SIG-M5 treated with dmso at 0.1 percent for 504 hours (cell line): ENCODE measurements around the gene GJD4.

Experiments used
- DNase-seq: peaks from one replicate; lab custom pipeline; 2025; ENCODE audit not compliant: unreplicated experiment; lab: John Stamatoyannopoulos, UW

GJD4 gene, protein sequence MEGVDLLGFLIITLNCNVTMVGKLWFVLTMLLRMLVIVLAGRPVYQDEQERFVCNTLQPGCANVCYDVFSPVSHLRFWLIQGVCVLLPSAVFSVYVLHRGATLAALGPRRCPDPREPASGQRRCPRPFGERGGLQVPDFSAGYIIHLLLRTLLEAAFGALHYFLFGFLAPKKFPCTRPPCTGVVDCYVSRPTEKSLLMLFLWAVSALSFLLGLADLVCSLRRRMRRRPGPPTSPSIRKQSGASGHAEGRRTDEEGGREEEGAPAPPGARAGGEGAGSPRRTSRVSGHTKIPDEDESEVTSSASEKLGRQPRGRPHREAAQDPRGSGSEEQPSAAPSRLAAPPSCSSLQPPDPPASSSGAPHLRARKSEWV

DNA sequence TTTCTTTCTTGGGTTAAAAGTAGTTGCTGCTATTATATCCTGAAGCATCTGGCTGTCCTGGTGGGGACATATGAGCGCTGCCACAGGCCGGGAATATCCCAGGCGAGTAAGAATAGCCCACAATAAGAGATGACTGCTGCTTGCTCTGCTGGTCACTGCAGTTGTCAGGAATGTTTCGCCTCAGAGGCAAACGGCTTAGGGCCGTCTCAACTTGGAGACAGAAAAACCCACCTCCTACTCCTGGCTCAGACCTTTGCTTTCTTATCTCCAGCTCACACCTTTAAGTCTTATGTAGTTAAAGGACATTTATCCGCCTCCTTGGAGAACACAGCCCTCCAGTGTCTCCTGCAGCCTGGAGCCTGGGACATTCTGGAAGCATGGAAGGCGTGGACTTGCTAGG is at the start of gene GJD4:
GJD4 (plus strand) TSS at position 151 of the 400 bp plus-strand sequence; CDS start at position 378, 227 bp downstream.
- no peak for DNase-seq

DNA sequence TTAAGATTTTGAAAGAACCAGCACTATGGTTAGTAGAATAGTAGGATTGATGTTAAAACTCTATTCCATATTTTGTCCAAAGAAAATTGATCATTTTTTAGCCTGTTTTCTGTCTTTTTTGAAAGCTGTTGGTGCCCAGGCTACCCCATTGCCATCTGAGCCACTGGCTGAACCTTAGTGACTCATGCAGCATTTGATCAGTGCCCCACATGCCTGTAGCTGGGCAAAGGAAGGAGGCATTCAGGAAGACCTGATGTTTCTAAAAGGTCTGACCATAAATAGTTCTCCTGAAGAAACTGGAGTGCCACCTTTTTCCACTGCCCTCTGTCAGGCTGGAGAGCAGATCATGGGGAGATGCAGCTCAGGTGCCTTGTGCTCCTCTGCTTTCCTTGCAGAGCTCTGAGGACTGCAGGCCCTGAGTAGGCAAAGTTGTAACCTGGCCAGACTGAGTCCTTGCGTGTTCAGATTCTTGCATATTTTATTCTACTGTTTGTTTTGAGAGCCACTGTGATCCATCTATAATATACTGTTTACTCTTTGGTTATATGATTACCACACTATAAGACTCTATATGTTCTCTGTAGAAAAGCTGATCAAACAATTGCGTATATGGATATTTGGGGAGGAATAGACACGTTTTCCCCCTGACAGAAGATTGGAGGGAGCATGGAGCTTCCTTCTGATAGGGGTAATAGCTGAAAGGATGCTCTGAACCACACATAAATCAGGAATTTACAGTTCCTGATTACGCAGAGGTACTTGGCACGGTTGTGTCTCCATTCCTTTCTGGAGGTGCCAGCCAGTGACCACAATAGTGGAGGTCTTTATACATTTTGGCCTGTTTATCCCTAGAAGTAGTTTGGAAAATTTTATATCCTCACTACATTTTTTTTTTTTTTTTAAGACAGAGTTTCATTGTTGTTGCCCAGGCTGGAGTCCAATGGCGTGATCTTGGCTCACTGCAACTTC is 48.9 kb upstream of the GJD4 start:
- no peak for DNase-seq

DNA sequence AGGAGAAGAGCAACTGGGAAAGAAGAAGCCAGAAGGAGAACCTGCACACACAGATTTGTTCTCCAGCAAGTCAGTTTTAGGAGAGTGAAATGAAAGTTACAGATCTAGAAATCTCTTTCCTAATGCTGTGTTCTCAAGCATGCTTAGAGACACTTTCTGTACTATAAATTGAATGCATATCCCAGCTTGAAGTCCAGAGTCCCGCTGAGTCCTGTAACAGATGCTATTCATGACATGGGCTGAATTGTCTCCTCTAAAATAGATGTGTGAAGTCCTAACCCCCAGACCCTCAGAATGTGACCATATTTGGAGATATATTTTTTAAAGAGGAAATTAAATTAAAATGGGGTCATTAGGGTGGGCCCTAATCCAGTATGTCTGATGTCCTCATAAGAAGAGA is 46.9 kb upstream of the GJD4 start:
- DNase-seq, result no peak

DNA sequence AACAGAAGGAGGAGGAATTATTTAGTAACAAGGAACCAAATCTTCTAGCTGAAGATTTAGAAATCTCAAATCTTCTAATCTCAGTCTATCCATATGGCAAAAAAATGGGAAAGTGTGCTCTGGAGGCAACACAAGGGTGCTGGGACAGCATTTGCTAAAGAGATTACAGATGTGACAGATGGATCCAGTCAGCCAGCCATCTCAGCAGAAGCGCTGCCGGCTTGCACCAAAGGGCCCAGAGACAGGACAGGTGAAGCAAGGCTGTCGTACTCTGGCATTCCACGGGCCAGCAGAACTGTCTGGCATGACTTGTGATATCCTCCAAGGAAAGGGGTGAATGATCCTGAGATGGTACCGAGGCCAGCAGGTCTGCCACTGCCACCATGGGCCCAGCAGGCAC is 45.7 kb upstream of the GJD4 start:
- DNase-seq, result no peak

DNA sequence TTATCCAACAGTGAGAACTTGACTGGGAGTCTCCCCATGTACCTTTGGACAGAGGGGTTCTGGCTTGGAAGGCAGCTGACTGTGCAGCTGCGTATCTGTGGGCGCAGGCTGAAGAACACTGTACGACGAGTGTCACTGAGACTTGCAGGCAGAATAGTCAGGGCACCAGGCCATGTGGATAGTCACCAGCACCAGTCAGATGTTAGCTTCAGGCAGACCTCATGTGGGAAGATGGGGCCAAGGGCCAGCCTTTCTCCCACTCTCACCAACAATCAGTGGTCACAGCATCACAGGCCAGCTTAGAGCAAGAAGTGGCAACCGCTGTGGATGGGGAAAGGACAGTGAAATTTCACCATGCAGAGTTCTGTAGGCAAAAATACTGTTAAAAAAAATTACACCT is 43.4 kb upstream of the GJD4 start:
- no peak for DNase-seq

DNA sequence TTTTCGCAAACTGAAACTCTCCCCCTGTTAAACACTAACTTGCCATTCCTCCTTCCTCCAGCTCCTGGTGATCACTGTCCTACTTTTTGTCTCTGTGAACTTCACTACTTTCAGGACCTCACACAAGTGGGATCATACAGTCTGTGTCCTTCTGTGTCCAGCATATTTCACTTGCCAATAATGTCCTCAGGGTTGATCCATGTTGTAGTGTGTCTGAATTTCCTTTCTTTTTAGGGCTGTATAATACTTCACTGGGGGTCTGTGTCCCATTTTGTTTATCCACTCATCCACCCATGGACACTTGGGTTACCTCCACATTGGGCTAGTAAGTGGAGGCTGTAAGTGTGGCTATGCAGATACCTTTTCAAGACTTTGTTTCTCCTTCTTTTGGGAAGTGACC is 42.7 kb upstream of the GJD4 start:
- DNase-seq, result no peak

DNA sequence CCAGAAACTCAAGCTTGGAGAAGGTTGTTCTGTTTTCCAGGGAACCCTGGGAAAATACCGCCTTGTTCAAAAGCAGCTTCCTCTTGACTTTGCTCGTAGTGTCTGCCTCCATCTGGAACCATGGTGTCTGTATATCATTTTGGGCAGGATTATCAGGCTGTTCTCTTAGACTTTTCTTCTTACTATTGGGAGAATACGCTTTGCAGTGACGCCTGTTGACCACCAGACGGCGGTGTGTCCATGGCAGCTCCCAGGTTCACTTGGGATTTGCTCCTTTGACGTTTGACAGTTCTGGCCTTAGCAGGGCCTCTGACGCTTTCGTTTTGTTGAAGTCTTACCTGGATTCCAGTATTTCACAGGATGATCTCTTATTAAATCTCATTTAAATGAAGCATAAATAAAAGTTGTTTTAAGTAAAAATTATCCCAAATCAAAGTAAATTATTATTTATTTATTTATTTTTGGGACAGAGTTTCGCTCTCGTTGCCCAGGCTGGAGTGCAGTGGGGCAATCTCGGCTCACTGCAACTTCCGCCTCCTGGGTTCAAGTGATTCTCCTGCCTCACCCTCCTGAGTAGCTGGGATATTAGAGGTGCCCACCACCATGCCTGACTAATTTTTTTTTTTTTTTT is 41.8 kb upstream of the GJD4 start:
- DNase-seq, result peak; percentile 67

DNA sequence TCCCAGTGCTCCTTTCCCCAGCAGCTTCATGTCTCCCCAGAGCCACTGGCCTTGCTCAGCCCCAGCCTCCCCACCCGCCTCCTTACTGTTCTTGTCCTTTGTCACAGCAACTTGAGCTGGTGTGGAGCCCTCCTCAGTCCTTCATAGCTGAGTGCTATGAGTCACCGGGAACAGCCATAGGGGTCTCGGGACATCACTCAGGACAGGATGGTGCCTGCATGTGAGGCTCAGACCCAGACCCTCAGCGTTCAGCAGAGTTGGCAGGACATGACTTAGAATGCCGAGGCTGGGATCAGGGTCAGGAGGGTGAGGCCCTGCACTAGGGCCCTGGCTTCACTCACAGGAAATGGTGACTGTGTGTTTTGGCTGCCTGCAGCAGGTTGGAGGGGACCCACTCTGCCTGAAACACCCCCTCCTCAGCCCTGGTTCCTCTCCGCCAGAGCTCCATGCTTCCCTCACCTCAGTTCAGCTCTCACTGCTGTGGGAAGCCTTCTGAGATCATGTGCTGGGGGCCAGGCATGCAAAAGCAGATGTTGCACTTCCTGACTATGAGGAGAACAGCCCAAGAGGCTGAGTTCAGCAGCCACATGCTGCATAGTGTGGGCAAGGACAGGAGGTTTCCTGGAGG is 40.7 kb upstream of the GJD4 start:
- no peak for DNase-seq

DNA sequence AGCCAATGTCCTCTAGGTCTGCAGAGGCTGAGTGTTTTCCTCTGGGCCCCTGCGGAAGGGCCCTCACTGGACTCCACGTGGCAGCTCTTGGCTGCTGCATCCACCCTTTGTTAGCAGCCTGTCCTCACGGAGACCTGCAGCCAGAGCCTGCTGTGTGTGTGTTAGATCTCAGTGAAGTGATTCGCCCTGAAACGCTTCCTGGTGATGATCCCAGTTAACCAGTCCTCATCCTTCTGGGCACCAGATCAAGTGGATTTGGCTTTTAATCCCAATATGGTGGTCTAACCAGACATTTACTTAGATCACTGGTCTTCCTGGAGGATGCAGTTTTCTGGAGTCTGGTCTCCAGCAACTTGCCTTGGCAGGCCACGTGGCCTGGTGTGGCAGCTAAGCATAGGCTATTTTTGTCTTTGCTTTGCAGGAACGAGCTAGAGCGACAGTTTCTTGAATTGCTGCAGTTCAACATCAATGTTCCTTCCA is 39.5 kb upstream of the GJD4 start:
- no peak for DNase-seq

DNA sequence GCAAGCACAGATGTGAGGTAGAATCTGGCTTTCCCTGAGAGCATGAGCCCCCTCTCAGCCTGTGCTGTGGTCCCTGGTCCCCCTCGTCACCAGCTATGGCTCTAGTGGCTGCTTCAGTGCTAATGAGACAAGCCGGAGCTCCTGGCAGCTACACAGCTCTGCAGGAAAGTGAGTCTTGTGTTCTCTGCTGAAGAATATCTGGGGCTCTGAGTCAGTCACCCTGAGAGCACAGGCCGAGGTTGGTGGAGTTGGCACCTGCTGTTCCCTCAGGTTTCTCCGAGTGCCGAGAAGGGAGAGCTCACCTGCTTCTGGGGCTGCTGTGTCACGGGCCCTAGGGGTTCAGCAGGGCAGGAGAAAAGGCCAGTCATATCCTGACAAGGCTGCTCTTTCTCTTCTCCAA is 37.2 kb upstream of the GJD4 start:
- no peak for DNase-seq

DNA sequence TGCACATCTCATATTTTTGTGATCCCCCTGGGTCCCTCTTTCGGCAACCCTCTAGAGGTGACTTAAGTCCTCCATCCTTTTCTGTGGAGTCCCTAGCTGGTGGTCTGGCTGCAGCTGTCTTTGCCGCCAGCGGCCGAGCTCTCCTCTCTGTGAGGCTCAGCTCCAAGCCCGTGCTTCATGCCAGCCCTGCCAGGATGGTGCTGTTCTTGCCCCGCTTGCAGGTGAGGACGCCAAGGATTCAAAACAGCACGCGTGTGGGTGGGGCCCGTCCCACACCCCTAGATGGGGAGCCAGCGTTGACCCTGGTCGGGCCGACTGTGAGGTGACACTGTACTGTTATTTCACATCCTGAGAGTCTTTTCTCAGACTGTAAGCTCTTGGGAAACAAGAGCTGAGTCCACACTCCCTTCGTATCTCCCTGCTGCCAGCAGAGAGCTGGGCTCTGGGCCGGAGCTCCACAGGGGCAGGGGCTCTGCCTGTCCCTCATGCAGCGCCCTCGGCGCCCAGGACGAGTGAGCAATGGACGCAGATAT is 36.6 kb upstream of the GJD4 start:
- no peak for DNase-seq

DNA sequence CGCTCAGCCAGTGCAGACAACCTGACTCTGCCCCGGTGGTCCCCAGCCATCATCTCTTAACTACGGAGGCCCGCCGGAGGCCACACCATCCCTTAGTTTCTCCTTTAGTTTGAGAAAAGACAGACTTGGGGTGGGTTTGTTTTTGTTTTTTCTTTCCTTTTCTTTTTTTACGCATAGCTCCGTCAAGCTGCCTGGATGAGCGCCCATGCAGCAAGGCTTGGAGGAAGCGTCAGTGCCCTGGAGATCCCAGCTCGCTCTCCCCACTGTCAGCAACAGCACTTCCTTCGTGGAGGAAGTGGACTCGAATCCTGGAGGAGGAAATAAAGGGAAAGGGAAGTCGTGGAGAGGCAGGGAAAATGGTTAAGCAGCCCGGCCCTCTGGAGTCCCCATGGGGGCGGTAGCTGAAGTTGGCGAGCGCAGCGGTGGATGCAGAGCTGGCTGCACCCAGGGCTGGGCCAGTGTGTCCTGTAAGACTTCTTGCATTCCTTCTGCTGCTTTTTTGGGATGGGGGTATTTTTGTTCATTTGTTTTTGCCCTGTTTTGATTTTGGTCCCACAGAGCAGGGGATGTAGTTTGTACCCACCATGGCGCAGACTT is 35.9 kb upstream of the GJD4 start:
- DNase-seq, result no peak

DNA sequence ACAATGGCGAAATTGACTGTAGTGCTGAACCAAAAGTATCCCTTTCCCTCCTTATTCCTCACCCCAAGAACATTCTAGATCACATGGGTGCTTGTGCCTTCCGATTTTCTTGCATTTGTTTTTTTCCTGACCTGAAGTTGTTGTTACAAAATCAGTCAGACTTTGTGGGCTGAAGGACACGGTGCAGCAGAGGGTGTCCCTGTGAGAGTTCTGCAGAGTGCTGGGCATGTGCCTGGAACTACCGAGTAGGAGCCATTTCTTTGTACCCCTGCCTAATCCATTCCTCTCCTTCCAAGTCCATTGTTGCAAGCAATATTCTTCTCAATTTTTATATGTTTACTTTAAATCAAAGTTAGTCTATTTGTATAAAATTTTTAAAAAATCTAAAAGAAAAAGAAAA is 35.3 kb upstream of the GJD4 start:
- no peak for DNase-seq

DNA sequence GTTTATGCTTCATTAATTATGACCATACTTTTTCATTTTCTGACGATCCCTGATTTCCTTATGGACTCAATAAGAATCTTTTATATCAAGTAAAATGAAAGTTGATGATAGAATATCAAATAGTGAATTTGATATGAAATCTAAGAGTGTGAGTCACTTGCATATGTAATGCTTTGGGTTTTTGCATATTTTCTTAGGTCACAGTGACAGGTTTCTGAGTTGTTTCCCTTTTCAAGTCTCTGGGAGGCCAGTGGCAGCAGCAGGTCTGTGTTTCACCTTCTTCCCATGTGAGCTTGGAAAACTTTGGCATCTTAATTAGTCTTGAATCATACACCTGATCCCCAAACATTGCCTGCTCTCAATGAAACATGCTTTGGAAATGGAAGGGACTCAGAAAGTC is 34.7 kb upstream of the GJD4 start:
- DNase-seq, result no peak

DNA sequence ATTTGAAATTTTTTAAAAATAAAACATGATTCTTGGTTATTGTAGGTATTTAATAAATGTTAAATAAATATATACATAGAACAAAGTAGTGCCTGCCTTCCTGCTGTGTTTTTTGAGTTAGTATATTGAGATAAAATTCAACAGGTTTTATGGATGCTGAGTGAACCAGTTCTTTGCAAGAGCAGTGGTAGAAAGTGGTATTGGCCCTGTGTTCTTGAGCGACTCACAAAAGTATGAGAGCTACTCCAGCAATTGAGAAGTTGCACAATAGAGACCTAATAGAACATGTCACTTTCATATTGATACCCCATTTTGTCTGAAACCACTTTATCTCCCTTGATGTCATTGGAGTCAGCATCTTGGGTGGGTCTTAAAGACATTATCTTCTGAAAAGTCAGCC is 32.6 kb upstream of the GJD4 start:
- no peak for DNase-seq

DNA sequence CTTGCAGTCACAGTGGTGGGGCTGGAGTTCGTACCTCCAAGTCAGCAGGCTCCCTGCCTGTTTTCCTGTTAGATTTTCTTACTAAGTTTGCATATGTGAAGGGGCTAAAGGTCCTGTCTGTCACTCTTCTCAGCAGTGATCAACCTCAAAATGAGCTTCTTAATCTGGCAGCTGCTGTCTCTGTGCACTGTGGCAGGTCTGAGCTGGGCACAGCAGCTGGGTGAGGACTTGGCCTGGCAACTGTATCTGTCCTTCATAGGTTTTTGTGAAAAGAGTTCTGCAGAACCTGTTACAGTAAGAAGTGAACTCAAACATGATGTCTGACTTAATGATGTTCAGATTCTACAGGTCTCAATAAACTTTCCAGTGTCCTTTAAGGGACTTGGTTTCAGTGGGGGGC is 31.3 kb upstream of the GJD4 start:
- DNase-seq, result no peak

DNA sequence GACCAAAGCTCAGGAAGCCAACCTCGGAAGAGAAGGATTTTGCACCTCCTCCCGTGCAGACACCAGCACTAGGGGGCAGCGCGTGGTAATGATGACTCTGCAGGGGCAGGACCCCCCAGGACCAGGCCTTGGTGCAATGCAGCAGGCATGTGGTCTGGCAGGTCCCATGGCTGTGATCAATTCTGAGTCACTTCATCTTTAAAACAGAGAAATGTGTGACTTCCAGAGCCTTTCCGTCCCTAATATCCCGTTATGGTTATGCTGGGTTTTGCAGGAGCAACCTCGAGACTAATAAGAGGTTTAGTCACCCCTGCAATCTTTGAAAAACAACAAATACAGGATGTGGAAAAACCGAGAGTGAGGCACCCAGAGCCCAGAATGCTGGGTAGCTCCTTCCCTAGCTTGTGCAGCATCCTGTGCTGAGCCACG is 30.2 kb upstream of the GJD4 start:
- DNase-seq, result no peak

DNA sequence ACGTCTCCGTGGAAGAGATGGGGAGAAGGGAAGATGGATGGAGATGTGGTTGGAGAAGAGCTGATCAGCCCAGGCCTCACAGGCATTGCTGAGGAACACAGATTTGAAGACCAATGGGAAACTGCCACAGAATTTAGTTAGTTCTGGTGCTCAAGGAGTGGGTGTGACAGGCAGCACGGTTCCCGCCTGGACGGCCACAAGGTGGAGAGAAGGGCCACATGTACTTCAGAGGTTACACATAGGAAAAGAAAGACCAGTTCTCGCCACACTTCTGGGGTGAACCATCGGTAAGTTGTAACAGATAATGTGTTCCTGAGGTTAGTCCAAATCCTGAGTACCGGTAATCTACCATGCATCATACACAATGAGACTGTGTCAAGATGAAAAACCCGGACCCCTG is 29.5 kb upstream of the GJD4 start:
- DNase-seq, result no peak

DNA sequence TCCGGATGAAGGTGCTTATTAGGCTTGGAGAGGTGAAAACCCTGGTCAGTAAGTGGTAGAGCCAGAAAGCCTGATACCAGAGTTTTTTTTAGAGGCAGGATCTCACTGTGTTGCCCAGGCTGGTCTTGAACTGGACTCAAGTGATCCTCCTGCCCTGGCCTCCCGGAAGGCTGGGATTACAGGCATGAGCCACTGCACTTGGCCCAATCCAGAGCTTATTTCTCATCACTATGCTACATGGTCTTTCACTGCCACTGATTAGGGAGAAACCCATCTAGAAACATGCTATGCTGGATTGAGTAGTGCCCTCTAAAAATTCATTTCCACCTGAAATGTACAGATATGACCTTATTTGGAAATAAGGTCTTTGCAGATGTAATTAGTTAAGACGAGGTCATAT is 28.4 kb upstream of the GJD4 start:
- no peak for DNase-seq

DNA sequence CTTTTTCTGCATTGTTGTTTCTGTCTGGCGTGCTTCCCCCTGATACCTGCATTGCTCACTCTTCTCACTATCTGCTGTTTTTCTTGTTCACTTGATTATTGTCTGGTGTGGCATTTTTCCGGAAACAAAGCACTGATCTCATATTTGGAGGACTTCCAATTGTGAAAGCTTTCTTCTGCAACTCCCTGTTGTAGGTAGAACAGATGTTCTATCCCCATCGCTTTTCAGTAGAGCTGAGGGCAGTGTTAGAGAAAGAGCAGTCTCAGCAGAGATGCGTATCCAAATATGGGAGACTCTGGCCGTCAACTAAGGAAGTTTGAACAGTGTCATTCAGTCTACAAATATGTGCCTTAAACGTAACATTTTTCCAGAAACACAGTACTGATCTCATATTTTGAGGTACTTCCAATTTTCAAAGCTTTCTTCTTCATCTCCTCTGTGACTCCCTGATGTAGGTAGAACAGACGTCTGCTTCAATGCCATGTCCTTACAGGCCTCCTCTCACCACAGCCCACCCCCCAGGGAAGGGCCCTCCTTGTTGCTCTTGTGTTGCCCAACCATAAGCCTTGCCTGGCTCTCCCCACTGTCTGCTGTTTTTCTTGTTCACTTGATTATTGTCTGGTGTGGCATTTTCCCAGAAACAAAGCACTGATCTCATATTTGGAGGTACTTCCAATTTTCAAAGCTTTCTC is 27.1 kb upstream of the GJD4 start:
- no peak for DNase-seq
